AG09319 (cell line): ENCODE data around the gene GGCT.

ENCODE experiments used
- DNase-seq: peaks from one replicate; pipeline ENCODE4 v3.0.0-alpha.2; 2010; ENCODE audit warnings: low read depth; ENCODE audit errors: extremely low read depth
- TF ChIP-seq, protein P1 (sequence below): IDR thresholded peaks from 2 replicates; pipeline ENCODE4 v1.5.1; 2011; ENCODE audit warnings: low read depth, mild to moderate bottlenecking, inconsistent platforms, low read length, moderate library complexity

GGCT gene

DNA sequence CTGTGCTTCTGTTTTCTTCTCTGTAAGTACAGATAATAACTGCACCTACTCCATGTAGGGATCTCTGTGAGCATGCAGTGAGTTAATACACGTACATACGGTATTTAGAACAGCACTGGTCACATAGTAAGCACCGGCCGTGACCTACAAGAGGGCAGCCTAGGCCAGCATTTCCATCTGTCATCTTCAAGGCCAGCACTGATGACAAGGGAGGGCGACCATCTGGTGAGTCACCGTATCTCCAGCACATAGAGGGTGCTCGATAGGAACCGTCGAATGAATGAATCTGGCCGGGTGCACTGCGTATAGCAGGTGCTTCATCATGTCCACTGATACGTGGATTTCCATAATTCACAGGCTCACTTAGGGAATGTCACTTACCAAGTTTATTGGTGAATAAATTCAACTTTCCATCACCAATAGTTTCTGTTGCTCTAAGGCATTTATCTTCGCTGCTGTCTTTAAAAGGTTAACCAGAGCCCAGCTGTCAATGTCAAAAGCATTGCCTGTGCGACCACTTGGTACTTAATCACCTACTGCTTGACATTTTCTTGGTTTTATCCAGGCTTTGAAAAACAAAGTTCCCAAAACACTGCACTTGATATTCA lies 34.4 kb downstream of the GGCT start:
- no peak for DNase-seq
- TF ChIP-seq, protein P1, sequence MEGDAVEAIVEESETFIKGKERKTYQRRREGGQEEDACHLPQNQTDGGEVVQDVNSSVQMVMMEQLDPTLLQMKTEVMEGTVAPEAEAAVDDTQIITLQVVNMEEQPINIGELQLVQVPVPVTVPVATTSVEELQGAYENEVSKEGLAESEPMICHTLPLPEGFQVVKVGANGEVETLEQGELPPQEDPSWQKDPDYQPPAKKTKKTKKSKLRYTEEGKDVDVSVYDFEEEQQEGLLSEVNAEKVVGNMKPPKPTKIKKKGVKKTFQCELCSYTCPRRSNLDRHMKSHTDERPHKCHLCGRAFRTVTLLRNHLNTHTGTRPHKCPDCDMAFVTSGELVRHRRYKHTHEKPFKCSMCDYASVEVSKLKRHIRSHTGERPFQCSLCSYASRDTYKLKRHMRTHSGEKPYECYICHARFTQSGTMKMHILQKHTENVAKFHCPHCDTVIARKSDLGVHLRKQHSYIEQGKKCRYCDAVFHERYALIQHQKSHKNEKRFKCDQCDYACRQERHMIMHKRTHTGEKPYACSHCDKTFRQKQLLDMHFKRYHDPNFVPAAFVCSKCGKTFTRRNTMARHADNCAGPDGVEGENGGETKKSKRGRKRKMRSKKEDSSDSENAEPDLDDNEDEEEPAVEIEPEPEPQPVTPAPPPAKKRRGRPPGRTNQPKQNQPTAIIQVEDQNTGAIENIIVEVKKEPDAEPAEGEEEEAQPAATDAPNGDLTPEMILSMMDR: no peak

DNA sequence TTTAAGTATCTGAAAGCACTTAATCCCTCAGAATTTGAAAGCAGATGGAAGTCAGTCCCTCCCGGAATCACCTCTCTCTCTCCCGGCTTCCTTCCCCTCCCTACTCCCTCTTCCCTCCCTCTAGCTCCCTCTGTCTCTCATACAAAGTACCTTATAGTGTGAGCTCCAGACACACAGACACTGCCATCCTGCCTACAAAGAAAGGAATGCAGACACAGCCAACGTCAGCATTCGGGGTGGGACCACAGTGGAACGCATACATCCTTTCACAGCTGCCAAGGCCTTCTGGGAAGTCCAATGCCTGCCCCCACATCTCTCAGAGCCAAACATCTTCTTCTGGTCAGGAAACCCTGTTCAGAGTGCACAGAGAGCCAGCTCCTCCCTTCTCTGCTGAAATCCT lies 35.3 kb downstream of the GGCT start:
- DNase-seq: peak; percentile 98
- TF ChIP-seq, protein P1: peak; percentile 62

DNA sequence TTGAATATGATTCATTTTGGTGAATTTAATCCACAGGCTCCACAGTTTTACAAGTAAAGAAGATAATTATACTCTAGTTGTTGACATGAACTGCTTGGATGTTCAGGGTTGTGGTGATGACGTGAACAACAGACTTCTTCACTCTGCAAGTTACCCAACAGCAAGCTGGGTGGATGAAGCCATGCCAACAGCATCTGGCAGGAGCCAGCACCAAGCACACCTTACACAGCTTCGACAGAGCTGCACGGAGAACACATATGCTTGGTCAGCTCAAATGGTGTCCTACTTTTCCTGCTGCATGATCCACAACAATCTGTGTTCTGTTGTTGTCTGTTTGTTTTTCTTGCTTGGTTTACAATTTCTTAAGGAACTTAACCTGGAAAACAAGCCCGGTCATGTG lies 35.8 kb downstream of the GGCT start:
- TF ChIP-seq, protein P1: no peak
- DNase-seq: no peak

DNA sequence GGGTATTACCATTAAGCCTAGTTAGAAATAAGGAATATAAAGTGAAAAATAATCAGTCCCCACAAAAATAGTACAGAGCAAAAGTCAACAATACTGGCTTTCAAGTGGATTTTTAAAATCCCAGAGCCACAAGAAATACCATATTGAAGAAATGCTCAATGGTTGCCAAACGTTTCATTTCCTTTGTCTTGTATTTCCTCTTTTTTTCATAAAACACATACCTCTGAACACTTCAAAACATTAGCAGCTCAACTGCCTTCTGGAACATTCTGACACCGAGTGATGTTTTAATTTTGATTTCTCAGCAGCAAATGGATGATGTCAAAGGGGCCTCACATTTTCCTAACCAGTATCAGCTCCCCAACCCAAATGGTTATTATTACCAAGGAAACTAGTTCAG lies 36.6 kb downstream of the GGCT start:
- TF ChIP-seq, protein P1: no peak
- DNase-seq: no peak

DNA sequence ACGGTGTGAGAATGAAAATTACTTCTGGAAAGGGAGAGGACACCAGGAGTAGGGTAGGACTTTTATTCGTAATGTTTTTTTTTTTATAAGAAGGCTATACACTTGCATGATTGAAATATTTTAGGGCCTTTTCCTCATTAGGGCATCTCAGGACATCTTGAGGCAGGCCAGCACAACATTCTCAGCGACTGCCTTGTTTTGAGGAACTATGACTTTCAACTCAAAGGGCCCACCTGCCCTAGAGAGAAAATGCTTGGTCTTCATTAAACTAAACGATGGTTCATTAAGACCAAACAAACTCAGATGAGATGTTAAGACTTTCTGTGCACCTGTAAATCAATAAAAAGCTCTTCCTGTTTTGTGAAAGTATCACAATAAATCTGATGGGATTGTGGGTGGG lies 37.4 kb downstream of the GGCT start:
- TF ChIP-seq, protein P1: no peak
- no peak for DNase-seq

DNA sequence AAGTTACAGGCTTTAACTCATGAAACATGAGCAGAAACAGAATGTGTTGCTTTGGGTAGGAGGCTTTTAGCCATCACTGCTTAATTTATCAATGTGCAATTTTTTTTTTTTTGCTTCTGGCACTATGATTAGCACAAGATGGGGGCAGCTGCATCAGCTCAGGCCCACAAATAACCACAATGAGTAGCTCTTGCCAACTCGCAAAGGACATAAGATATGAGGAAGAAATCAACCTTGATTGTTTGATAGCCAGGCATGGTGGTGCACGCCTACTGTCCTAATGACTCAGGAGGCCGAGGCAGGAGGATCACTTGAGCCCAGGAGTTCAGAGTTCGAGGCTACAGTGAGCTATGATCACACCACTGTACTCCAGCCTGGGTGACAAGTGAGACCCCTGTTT lies 38.4 kb downstream of the GGCT start:
- TF ChIP-seq, protein P1: no peak
- DNase-seq: no peak

DNA sequence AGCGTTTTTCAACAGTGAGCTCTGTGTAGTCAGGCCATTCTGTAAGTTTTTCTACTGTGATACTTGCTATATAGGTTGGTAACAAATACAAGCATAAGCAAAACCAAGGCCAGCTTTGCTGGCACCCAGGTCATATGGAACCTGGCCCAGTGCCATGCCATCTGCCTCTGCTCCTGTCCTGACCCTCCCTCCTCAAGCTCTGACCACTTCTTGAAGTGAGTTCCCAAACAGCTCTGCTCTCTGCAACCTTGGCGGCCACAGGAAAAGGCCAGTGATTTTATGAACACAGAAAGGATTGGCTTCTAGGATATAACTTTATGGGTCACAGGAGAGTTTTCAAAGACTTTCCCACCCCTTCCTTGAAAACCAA lies 38.8 kb downstream of the GGCT start:
- TF ChIP-seq, protein P1: no peak

More for the DNA sequence above, 38.8 kb downstream of the GGCT start:
- no peak for DNase-seq
